Posterior vena cava (tissue), 2 donors: ENCODE results near the gene CACNB4. TPM values are rescaled to one million over a fixed set of nuclear protein-coding genes. Genes with fewer than 3 reads are reported as not detected.
"Not testable (repeated sequence)": the region's sequence is repeated elsewhere in the genome, so short reads cannot be mapped to it uniquely, and the experiment has no call there.

Experiments used
- DNase-seq: peaks from one replicate; pipeline ENCODE4 v3.0.0-alpha.2; 2020; ENCODE audit warnings: low spot score
- intact Hi-C, 2 donors: fragments of 100-400 bp; cut with DNase I; formaldehyde crosslinking; loops; one replicate each; pipeline versions ENCODE4 v1.14.1 to v1.14.2; 2022 to 2023
- total RNA-seq, 2 donors: library from RNA; stranded (reverse); fragmentation: NEBNext Ultra II Directional; extraction: Animal tissue kit (Norgen Biotek cat#: 25700); gene quantifications; one replicate each; pipeline ENCODE4 v1.2.1, GENCODE V29; 2021
- donor health status: DM: yes; HTN: yes; CAD: no.
- donor health status: DM: yes; HTN: yes; CAD: no.

CACNB4 gene
- total RNA-seq, 2 donors from 2014 or later = 8.6 to 10.5 TPM

DNA sequence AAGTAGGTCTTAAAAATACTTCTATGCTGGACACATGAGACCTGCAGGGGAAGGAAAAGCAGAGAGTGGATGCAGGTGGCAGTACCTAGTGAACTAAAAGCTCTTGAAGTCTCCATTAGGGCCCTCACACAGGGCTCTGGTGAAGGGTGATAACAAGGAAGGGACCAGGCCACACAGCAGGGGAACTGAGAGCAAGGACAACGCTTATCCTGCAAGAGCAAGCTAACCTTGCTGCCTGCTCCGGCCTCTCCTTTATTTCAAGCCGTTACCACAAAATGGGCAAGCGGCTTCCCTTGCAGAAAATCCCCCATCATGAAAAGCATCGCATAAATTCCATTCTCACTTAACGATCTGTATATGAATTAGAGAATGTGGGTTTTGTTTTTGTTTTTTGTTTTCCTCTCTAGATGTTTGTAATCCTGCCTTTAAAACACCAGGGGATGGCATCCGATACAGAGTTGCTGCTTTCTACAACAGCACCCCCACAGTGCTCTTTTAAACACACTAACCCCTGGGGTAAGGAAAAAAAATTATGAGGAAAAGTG is 64.5 kb downstream of the CACNB4 start:
- DNase-seq = no peak
- intact Hi-C loops = no loop called here

DNA sequence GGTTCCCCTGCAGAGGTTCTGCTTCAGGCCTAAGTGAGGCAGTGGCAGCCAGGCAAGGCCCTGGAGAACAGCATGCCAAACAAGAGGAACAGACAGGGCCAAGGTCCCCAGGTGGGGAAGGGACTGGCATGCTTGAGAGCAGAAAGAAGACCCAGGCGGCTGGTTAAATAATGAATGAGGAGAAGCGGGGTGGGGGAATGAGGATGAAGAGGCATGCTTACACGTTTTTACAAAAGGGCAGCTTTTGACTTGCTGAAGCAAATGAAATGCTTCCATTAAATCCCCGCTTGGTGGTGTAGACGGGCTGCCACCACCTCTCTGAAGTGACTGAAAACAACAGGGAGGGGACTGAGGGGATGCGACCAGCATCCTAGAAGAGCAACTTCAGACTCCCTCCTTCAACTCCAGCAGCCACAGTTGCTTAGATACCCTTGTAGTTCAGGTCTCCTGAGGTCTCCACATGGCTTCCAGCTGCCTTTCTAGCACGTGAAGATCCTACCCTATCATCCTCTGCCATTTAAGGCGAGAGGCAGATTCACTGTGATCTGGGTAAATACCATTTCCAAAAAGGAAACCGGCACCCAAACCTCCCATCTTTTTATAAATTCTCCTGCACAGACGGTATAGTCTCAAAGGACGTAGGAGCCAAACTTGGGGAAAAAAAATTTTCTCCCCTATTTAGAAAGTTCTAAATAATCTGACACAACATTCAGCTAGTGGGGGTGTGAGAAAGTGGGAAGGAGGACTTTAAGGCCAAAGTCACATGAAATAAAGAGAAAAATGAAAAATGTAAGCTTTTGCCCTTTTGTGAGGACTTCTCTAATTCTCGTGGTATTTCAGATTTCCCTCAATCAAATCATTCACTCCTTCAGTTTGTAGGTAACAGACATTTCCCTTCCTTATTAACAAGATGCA is 65.6 kb downstream of the CACNB4 start:
- intact Hi-C loops = no loop called here
- DNase-seq = no peak

DNA sequence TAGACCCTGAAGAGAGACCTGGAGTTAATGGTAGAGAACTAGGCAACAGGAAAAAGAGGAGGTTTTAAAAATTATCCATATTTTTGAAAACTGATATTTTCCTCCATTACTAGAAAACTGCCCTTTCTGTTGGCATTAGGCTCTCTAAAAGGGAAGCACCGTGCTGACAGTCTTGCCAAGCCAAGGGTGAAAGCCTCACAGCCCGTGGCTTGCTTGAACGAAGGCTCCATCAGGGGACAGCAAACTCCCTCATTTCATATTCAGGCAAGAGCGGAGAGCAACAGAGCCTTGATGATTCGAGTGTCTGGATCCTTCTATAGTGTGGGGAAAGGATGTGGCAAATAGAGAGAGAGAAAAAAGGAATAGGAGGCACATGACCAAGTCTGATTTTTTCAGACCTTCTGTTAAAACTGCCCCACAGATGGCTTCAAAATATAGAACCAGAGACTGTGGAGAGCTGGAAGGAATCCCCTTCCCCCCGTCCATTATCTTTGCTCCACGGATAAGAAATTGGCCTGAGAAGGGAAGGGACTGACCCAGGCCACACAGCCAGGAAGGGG is 67.0 kb downstream of the CACNB4 start:
- intact Hi-C loops = no loop called here
- no peak for DNase-seq

DNA sequence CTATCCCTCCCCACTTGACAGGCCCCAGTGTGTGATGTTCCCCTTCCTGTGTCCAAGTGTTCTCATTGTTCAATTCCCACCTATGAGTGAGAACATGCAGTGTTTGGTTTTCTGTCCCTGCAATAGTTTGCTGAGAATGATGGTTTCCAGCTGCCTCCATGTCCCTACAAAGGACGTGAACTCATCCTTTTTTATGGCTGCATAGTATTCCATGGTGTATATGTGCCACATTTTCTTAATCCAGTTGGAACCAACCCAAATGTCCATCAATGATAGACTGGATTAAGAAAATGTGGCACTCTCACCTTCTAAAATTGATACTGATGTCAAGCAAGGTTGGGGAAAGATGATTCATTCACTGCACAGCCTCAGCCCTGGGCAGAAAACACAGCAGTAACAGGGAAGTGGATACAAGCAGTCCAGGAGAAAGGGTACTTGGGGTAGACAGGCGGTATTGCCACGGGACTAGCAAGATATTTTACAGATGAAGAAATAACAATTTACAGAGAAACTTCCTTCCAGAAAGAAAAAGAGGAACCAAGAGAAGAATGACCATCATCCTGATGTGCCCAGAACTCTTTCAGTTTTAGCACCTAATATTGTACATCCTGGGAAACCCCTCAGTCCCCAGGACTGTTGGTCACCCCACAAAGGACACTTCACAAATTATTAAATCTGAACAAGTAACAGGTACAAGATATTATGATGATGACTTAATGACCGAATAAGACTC is 68.1 kb downstream of the CACNB4 start:
- DNase-seq, intact Hi-C loops: not testable (repeated sequence)

DNA sequence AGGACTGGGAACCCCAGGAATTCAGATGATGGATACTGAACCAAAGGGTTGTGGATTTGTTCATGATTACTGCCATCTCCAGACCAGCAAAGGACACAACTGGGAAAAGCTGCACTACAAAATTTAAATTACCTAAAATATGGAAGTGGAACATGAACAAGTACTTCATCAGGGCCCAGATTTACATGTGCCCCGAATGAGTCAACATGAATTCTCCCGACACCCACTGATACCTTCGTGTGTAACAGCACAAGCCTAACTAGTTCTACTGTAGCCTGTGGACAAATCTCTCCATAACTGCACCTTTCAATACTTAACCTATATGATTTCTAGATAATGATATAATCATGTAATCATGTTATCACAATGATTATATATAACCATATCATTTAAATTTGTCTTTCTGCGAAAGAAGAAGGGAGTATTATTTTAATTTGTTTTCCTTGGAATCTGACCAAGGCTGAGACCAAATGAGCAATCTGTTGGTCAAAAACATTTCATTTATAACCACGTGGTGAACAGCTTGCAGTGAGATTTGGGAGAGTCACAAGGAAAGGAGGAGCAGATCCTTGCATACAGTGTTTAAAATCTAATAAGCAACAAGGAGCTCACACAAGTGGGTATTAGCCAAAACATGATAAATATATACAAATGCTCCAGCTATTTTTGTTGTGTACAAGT is 70.5 kb downstream of the CACNB4 start:
- intact Hi-C loops = no loop called here
- DNase-seq = no peak

DNA sequence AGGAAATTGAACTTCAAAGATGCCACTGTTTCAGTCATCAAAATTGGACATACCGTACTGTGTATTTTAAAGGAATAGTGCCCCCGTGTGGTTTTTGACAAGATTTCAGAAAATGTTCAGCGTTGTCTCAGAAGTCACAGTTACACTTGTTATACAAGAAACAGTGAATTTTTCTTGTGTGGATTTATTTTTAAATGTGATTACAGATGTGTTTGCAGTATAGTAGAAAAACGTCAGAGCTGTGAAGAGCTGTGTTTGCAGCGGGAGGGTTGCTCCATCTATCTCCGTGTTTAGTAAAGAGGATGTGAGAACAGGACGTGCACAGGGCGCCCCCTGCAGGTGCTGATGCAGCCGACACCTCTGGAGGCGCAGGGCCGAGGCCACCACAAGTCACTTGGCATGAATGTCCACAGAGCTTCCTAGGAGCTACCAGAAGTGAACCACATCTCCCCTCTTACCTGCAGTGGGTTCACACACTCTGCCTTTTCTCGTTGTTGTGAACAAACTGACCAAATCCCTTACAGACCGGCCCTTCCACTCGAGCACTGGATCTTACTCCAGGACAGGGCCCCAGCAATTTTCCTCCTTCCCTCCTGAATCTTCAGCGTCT is 73.1 kb downstream of the CACNB4 start:
- intact Hi-C loops = no loop called here
- peak; percentile 95 for DNase-seq

DNA sequence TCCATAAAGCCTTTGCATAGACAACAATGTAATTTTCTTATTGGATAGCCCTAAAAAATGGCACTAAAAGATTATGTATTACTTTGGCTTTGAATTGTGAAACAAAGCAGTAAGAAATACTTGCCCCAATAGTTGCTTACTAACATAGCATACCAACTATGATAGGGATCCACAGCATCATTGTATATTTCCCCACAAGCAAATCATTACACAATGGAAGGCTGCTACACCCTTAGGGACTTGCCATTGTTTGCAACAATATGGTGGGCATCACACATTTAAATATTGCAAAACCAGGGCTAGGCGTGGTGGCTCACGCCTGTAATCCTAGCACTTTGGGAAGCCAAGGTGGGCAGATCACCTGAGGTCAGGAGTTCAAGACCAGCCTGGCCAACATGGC is 74.4 kb downstream of the CACNB4 start:
- intact Hi-C loops = no loop called here
- no peak for DNase-seq

DNA sequence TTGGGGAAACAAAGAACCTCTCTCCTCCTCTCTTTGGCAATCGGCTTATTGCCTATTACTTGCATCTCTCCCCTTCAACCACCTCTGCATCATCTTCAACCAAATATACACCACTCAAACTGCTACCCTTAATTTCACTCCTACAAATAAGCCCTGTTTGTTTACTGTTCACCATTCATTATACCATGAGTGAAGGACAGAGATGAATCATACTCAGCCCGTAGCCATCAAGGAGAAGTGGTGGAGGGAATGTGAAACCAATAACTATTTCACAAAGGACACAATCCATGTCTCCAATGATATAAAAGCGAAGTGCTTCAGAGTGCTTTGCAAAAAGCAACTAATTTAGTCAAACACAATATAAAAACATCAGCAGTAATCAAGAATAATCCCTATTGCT is 76.8 kb downstream of the CACNB4 start:
- intact Hi-C loops = no loop called here
- no peak for DNase-seq

DNA sequence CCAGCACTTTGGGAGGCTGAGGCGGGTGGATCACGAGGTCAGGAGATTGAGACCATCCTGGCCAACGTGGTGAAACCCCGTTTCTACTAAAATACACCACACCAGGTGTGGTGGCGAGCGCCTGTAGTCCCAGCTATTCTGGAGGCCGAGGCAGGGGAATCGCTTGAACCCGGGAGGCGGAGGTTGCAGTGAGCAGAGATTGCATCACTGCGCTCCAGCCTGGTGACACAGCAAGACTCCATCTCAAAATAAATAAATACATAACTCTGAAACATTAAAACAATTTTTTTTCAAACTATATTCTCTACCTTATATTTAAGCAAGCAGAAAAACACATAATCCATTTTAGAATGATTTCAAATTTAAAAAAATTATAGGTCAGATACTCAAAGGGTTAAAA is 77.8 kb downstream of the CACNB4 start:
- DNase-seq, intact Hi-C loops: not testable (repeated sequence)

DNA sequence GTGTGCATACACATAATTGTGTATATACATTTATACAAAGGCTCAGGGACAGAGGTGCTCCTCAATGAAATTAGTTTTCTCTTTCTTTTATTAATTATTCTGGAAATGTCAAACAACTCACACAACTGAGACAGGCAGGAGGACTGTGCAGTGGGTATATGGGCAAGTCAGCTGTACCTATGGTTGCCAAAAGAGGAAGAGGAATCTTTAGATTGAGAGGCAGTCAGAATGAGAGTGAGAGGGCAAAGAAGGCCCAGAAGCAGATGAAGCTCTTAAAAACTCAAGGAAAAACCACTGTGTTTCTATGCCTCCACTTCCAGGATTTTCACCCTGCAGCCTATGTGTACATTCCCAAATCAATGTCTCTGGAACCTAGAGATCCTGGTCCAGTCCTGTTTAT is 79.1 kb downstream of the CACNB4 start:
- intact Hi-C loops = no loop called here

DNA sequence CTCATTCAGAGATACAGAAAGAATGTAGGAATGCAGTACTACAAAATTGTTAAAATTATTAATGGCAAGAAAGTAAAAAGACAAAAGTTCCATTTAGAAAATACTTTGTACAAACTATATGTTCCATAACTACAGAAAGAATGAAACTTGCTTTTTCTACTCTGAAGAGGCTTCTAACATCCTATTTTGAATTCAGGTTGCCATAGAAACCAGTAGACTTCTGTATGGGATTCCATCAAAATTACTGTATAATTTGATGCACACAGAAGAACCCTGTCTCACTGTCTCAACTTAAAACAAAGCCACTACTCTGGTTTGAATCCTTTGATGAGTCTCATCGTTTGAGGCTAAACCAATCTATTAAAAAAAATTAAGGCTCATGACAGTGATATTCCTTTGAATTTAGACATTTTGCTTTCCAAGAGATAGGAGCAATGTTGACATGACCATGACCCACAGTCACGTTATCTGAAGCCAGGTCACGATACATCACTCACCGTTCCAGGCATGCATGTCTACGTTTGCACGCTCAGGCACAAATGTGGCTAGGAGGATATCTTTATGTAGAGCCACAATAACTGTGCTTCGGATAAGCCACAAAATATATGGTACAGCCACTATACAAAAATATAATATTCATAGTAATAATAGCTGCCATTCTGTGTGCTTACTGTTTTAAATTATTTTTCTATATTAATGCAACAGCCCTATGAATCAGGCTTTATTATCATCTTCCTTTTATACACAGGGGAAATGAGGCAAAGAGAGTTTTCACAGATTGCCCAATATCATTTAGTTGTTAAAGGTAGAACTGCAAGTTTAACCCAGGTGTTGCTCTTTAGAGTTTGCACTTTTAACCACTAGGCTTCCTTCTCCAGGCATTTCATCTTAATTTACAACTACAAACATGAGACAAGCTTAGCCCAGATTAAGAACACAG is 82.4 kb downstream of the CACNB4 start:
- DNase-seq = no peak
- intact Hi-C loops = no loop called here

More for the DNA sequence above, 79.1 kb downstream of the CACNB4 start:
- no peak for DNase-seq

DNA sequence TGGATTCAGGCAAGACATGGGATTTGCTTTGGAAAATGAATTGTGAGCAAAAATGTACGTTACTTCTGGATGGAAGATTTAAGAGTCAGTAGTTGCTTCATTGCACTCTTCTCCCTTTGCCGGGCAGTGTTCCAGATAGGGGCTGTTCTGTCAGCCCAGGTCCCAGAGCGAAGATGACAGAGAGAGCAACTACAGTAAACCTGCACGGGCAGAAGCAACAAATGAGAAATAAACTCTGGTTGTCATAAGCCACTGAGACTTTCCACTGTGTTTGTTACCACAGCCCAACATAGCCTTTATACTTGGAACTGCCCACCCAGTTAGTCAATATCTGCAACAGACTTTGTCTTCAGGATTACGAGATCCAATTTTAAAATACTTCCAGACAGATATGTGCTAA is 83.3 kb downstream of the CACNB4 start:
- intact Hi-C loops = no loop called here
- DNase-seq = no peak

DNA sequence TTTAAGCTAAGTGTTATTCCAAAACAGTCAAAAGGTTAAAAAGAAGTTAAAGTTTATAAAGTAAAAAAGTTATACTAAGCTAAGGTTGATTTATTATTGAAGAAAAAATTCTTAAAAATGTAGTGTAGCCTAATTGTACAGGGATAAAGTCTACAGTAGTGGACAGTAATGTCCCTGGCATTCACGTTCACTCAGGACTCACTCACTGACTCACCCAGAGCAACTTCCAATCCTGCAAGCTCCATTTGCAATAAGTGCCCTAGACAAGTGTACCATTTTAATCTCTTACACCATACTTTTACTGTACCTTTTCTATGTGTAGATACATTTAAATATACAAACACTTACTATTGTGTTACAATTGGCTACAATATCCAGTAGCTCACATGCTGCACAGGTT is 86.1 kb downstream of the CACNB4 start:
- no peak for DNase-seq
- intact Hi-C loops = no loop called here

DNA sequence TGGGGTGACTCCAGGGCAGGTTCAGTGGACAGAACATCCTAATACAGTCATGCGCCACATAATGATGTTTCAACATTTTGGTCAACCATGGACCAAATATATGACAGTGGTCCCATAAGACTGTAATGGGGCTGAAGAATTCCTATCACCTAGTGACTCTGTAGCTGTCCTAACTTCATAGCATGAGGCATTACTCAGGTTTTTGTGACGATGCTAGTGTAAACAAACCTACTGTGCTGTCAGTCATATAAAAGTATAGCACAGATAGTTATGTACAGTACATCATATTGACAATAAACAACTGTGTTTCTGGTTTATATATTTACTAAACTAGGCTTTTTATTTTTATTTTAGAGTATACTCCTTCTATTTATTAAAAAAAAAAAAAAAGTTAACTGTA is 87.1 kb downstream of the CACNB4 start:
- intact Hi-C loops = no loop called here
- no peak for DNase-seq

DNA sequence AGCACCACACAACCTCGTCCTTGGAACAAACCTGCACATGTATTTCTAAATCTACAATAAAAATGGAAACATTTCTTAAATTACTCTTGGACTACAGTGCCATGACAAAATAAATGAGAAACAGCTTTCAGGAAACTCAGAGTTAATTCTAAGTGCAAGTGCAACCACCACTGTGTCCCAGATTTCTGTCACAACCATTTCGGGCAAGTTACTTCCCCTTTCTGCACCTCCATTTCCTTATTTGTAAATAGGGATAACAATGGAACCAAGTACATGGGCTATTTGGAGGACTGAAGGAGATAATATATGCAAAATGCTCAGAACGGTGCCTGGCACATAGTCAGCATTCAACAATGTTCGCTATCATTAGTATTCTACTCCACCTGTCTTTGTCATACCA is 93.2 kb downstream of the CACNB4 start:
- DNase-seq = no peak
- intact Hi-C loops = no loop called here

DNA sequence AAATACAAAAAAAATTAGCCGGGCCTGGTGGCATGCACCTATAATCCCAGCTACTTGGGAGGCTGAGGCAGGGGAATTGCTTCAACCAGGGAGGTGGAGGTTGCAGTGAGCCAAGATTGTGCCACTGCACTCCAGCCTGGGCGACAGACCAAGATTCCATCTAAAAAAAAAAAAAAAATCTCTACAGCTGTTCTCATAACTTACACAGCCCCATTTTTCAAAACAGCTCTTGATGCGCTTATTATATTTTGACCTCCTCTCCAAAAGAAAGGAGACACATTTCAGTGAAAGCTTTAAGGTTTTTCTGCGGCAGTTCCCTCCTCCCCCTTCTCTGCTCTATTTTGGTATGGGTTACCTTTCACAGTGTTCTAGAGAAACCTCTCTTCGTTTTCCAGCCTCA is 95.6 kb downstream of the CACNB4 start:
- DNase-seq = not testable (repeated sequence)
- intact Hi-C loops = loop anchor here in 1 of 2 donors (5.0 kb wide), 1 partner anchor 176 kb away; the partner anchor contains the start of gene ARL5A

DNA sequence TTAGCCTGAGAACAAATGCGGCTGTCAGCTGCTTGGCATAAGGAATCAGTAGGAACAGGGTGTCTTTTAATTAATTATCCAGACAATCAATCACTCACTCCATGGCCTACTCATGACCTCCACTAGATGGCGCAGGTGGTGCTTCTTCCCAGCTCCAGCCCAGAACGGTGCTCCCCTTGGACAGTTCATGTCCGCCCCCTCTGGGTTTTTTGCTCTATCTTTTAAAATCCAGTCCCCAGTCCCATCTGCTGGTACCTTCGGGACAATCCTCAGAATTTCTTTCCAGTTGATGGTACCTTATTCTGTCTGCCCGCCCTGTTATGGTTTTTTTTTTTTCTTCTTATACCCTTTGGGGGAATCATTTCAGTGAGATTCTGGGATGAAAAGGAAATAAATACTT is 99.8 kb downstream of the CACNB4 start:
- intact Hi-C loops = no loop called here
- DNase-seq = no peak
